Activated gamma-delta T cell treated with anti-CD3 and anti-CD28 coated beads, Interleukin-2, amount 50 U/mL, for 16 hours (primary cell): ENCODE data around the gene HSPA4.
"Not testable (repeated sequence)": the region's sequence is repeated elsewhere in the genome, so short reads cannot be mapped to it uniquely, and the experiment has no call there.

Source experiments
- DNase-seq: peaks from one replicate; pipeline ENCODE4 v3.0.0-alpha.2; 2020; ENCODE audit warnings: low read depth

HSPA4 gene

DNA sequence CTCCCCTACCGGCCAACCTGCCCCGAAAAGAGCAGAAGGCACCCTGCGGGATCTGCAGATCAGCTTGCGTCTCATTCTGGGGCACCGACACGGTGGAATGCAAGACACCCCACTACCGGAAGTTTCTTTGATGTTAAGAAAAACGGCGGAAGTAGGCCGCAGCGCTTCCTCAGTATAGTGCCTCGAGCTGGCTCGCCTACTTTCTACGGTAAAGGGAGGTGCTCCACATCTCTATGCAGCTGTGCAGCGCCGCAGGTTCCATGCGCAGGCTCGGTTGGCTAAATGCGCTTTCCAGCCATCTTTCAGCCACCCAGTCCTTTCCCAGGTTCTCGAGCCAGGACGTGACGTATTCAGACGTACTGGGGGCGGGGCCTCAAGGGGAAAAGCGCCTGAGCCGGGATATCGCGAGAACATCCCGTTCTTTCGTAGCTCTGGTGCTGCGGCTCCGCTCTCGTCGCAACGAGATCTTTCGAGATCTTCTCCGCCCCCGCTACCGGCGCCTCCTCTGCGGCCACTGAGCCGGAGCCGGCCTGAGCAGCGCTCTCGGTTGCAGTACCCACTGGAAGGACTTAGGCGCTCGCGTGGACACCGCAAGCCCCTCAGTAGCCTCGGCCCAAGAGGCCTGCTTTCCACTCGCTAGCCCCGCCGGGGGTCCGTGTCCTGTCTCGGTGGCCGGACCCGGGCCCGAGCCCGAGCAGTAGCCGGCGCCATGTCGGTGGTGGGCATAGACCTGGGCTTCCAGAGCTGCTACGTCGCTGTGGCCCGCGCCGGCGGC, at the start of gene HSPA4:
TSS of gene HSPA4 (plus strand) at position 472 of the 775 bp plus-strand sequence. CDS start at position 710, 238 bp downstream.
- peak; percentile 95 for DNase-seq

DNA sequence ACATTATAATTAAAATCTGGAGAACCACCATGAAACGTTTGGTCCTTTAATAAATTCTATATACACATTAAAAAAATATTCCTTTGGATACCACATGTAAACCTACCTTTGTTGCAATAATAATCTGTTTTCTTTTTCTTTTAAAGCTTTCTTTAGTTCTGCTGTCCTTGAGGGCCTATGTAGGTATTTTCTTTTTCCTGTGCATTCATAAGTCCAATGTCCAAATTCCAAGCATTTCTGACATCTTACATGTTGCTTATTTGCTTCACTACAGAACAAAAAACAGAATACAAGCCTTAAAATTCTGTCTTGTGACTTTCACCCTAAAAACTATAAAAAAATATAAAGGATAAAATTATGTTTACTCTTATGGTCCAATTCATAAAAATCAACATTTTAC, 45.2 kb upstream of the HSPA4 start:
- DNase-seq: no peak

DNA sequence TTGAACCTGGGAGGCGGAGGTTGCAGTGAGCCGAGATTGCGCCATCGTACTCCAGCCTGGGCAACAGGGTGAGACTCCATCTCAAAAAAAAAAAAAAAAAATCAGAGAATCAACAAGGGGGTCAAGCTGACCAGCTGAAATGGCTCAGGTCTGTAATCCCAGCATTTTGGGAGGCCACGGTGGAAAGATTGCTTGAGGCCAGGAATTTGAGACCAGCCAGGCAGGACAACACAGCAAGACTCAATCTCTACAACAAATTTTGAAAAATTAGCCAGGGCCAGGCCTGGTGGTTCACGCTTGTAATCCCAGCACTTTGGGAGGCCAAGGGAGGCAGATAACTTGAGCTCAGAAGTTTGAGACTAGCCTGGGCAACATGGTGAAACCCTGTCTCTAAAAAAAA, 43.4 kb upstream of the HSPA4 start:
- not testable (repeated sequence) for DNase-seq

DNA sequence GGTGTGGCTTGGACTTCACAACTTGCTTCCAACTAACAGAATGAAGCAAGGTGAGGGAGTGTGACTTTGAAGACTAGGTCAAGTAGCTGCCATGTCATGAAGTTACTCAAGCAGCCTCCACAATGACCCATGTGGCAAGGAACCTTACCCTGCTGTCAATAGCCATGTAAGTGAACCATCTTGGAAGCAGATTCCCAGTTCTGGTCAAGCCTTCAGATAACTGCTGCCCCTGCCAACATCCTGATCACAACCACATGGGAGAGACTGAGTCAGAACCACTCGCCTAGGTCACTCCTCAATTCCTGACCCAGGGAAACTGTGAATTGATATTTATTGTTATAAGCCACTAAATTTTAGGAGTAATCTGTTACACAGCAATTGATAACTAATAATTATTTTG, 36.3 kb upstream of the HSPA4 start:
- no peak for DNase-seq

DNA sequence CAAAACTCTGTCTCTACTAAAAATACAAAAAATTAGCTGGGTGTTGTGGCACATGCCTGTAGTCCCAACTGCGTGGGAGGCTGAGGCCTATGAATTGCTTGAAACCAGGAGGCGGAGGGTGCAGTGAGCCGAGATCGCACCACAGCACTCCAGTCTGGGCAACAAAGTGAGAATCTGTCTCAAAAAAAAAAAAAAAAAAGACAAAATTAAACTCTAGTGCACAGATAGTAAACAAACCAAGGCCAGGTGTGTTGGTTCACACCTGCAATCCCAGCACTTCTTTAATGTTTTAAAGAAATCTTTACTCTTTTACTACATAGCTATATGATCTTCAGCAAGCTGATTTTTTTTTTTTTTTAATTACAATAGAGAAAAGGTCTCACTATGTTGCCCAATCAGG, 33.8 kb upstream of the HSPA4 start:
- DNase-seq: no peak

DNA sequence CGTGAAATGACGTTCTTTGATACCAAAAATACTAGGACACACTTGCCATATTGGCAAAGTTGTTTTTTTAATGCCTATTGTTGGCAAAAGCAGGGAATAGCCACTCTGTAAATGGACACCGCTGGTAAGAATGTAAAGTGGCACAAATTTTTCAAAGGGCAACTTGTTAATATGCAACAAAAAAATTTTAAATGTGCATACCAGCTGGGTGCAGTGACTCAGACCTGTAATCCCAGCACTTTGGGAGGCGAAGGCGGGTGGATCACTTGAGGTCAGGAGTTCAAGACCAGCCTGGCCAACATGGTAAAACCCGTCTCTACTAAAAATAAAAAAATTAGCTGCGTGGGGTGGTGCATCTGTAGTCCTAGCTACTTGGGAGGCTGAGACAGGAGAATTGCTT, 32.3 kb upstream of the HSPA4 start:
- not testable (repeated sequence) for DNase-seq

DNA sequence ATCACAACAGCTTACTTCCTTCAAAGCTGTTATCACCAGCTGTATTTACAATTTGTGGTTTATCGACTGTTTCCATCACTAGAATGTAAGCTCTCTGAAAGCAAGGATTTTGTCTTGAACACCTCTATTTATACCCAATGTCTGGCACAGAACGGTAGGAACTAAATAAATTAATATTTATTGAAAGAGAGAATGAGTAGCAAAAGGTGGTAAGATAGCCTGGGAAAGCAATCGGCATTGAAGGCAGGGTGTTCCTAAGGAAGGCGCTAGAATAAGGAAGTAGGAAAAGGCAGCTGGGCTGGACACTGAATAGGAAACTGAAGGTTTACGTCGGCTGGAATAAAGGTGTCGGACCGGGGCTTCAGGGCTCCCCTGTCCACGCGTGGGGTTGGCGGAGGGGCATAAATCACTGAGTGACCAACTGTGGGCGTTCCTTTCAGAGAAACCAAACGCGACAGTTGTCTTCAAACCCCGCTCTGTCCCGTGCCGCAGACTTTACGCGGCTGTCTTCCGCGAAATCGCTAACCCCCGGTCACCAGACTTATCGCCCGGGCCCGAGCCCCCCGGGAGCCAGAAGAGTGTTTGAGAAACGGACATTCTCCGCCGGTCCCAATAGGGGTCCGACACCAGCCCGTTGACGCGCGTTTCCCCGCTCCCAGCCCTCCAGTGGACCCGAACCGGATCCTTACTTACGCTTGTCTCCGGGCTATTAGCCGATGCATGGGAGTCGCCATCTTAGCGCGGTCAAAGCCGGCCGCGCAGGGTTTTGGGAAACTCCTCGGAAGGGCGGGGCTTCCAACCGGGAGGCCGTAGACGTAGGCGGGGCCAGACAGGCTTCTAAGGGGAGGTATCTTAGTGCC, 25.8 kb upstream of the HSPA4 start, which contains the start of gene ZCCHC10:
TSS of gene ZCCHC10 (minus strand) at position 746 of the 860 bp plus-strand sequence. CDS start at position 734, 12 bp downstream.
- peak; percentile 86 for DNase-seq

DNA sequence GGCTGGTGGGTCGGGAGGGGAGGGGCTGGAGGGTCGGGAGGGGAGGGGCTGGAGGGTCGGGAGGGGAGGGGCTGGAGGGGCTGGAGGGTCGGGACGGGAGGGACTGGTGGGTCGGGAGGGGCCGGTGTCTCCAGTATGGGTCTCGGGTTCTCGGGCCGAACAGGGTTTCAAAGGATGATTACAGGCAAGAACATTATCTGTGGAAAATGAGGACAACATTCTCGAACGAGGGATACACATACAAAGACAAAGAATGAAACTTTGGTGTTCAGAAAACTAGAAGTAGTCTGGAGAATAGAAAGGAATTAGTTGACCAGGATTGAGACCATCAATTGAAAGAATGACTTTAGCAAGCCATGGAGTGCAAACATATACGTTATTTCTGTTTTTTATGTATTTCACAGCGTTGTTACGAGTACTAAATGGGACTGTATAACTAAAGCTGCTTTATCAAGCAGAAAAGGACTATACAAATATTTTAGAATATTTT, 25.1 kb upstream of the HSPA4 start:
- no peak for DNase-seq

DNA sequence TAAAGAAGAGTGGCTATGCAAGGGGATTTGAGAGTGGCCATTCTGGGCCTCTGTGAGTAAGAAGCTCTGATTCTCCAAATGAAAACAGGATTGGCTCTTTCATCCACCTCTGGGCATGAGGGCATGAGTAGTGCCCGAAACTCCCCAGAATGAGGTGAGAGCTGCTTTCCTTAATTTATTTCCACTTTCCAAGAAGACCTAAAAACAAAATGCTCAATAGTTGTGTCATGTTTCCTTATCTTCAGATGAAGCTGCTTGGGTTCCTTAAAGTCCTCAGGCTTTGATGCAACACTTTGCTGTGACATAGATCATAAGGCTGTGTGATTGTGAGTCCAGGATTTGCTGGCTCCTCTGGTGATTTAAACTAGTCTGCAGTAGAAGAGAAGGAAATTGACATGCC, 22.4 kb upstream of the HSPA4 start:
- no peak for DNase-seq

DNA sequence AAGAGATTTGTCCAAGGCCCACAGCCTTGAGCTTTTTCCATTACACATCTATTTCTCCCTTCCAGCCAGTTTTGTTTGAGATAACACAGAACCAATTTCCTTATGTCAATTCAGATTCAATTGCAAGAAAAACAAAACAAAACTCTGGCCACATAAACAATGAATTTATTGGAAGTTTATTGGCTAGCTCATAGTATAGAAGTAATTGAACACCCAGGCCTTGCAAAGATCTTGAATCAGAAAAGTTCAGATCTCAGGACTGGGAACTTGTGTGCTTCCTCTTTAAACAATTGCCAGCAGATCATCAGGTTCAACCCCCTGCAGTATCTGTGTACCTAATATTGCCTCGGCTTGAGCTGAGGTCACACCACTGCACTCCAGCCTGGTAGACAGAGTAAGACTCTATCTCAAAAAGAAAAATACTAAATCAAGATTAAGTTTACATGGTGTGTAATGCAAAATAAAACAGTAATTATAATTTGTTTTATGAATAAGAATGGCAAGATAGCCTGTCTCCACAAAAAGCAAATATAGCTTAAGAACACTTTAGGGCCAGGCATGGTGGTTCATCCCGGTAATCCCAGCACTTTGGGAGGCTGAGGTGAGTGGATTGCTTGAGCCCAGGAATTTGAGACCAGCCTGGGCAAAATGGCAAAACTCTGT, 21.3 kb upstream of the HSPA4 start:
- no peak for DNase-seq

DNA sequence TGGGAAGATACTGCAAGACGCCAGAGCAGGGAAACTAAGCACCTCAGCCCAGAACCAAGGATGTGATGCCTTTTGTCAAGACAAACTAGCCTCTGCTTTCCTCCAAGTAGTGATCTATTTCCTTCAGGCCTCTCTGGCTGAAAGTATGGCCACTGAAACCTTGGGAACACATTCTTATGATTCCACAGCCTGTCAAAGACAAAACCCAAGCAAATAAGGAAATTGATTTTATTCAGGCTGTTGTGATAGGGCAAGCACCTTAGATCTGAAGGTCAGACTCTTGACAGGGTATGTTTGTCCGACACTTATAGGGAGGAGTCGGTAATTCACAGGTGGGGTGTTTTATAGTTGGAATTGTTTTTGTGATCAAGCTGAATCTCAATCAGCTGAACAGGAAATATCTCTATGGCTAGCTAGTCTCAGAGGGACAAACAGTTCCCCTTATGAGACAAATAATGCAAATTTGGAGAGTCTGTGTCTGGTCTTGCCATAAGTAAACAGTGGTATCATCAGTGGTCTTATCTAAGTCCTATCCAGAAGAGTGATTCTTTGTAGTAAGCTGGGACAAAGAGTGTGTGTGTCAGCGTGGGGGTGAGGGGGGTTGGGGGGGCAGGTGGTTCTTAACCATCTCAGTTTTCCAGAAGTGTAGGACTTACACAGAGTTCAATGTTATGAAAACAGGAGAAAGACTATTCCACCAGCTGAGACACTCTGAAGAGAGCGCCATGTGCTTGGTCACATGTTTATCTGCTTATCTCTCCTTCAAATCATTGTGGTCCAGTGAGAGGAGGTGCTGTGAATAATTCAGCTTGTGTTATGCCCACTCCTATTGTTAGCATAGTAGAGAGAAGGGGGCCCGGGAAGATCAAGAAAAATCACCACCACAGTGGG, 18.7 kb upstream of the HSPA4 start:
- no peak for DNase-seq

DNA sequence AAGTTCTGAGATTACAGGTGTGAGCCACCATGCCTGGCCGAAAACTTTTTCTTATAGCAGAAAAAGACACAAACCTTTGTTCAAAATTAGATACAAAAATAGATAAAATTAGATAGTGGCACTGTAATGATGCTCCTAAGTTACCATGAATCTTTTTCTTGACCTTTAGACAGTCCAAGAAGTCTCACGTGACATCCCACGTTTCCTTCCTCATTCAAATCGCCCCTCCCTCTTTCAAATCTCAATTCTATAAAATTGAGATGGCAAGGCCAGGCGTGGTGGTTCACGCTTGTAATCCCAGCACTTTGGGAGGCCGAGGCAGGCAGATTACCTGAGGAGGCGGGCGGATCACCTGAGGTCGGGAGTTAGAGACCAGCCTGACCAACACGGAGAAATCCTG, 17.7 kb upstream of the HSPA4 start:
- DNase-seq: no peak

DNA sequence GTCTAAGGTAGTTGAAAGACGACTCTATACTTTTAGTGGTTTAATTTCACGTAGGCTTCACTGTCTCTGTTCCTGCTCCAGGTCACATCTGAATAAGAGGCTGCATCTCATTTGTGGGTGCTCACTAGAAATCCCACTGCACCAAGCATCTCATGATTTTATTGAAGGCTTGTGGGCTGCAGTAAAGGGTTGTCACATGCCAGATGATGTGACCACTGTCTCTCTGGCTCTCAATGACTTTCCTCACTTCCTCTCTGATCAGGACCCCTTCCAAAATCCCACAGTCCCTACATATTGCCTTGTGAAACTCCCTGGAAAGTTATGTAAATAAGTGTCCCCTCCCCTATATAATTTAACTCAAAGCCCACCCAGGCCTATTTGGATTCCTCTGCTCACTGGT, 16.6 kb upstream of the HSPA4 start:
- no peak for DNase-seq

DNA sequence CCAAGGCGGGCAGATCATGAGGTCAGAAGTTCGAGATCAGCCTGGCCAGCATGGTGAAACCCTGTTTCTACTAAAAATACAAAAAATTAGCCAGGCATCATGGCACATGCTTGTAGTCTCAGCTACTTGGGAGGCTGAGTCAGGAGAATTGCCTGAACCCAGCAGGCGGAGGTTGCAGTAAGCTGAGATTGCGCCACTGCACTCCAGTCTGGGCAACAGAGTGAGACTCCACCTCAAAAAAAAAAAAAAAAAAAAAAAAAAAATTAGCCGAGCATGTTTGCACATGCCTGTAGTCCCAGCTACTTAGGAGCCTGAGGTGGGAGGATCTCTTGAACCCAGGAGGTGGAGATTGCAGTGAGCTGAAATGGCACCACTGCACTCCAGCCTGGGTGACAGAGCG, 15.1 kb upstream of the HSPA4 start:
- not testable (repeated sequence) for DNase-seq

DNA sequence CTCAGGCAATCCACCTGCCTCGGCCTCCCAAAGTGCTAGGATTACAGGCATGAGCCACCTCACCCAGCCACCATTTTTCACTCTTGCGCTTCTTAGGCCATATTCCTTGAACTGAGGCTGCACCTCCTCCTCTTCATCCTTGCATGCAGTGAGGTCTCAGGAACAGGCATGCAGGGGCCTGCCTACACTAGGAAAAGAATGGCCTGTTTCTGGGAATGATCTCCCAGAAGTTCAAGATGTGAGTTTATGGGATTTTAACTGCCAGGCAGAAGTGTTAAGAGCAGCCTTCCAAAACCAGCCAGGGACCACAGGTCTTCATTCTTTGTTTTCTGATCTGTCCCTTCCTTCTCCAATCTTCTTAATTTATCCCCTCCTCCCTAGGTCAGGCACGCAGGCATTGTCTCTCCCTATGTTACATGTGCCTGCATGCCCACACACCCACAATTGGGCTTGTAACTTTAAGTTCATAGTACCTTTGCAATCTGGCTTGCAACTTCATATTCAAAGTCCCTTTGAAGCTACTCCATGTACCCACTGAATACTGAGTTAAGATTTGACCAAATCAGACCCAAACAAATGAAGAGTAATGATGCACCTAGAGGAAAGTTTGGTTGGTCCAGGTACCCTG, 10.5 kb upstream of the HSPA4 start:
- DNase-seq: no peak

DNA sequence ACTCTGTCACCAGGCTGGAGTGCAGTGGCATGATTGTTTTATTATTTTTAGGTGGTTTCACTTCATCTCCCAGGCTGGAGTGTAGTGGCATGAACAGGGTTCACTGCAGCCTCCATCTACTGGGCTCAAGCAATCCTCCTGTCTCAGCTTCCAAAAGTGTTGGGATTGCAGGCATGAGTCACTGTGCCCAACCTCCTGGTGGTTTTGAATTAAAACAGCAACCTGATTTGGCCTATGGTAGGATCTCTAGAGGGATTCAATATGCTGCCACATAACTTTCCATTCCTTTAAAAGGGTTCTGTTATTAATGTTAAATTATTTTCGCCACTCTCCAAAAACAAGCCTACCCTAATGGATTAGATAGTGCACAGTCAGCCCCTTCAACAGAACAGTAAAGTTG, 9.9 kb upstream of the HSPA4 start:
- no peak for DNase-seq

DNA sequence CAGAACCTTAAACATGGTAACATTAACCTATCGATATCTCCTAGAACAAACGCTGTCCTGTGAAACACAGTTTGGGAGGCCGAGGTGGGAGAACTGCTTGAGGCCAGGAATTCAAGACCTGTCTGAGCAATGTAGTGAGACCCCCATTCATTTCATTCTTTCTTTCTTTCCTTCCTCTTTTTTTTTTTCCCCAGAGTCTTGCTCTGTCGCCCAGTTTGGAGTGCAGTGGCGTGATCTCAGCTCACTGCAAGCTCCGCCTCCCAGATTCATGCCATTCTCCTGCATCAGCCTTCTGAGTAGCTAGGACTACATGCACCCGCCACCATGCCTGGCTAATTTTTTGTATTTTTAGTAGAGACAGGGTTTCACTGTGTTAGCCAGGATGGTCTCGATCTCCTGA, 5.3 kb upstream of the HSPA4 start:
- not testable (repeated sequence) for DNase-seq

DNA sequence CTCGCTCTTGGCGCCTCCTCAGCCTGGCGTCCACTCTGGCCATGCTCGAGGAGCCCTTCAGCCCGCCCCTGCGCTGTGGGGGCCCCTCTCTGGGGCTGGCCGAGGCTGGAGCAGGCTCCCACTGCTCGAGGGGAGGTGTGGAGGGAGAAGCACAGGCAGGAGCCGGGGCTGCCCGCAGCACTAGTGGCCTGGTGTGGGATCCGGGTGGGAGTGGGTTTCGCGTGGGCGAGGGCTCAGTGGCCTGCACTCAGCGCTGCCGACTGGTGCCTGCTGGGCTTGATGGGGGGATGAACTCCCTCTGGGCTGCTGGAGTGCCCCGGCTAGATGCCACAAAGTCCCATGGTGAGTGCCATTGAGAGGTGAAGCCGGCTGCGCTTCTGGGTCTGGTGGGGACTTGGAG, 4.4 kb upstream of the HSPA4 start:
- no peak for DNase-seq

DNA sequence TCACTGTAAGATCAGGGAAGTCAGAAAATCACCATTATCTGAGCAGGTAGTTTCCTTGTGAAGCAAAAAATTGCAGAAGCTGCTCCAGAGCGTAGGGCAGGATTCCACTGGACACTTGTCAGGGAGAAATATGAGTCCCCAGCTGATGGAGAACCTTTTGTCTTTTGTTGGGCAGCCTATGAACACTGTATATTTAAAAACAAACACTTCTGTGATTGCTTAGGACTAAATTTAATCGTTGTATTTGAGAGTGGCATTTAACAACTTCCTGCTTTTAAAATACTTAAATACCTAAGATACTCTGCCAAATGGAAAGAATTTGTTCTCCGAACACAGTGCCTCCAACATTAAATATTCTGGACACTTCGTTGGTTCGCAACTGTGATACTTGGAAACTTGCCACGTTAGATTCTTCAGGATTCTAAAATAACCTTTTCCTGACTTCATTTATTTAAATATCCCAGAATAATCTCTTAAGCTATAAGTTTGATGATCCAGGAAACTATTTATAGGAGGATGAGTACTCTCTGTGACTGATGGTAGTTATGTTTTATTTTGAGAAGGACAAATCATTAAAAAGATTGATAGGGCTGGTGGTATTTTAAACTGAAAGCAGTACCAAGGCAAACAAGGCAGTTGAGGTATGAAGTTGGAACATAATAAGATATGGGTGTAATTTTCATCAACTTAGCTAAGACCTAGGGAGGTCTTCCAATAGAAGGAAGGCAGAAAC, 2.7 kb upstream of the HSPA4 start:
- DNase-seq: no peak

DNA sequence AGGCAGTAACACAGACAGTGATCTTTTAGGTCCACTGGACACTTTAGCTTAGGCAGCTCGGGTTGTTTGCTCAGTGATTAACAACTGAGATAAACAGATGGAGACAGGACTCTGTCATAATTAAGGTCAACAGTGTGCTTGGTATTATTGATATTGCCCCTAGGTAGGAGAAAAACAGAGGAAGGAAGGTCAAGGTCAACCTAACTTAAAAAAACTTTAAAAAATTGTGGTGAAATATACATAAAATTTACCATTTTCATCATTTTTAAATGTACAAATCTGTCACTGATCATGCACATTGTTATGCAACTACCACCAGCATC, 2.1 kb upstream of the HSPA4 start:
- DNase-seq: no peak
